ENCODE data around the gene ARRDC4.

DNA sequence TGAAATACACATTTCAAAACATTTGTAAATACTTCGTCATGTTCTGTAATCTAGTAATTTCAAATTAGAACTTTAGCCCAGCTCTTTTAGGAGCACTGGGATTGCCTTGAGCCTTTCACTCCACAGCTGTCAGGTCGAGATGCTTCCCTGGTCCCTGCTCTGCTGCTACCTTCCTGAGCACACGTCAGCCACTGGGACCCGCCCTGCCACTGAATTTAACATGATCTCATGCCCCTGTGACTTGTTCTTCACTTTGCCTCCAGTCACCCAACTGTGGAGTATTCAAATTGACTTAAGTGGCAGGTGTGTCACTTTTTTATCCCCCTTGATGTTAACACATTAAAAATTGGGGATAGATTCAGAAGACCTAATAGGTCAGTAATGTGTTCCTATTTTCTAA, 3.3 kb downstream of the ARRDC4 start:
- TF ChIP-seq, protein P1, sequence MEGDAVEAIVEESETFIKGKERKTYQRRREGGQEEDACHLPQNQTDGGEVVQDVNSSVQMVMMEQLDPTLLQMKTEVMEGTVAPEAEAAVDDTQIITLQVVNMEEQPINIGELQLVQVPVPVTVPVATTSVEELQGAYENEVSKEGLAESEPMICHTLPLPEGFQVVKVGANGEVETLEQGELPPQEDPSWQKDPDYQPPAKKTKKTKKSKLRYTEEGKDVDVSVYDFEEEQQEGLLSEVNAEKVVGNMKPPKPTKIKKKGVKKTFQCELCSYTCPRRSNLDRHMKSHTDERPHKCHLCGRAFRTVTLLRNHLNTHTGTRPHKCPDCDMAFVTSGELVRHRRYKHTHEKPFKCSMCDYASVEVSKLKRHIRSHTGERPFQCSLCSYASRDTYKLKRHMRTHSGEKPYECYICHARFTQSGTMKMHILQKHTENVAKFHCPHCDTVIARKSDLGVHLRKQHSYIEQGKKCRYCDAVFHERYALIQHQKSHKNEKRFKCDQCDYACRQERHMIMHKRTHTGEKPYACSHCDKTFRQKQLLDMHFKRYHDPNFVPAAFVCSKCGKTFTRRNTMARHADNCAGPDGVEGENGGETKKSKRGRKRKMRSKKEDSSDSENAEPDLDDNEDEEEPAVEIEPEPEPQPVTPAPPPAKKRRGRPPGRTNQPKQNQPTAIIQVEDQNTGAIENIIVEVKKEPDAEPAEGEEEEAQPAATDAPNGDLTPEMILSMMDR (IDR thresholded peaks at IDR 0.05): no peak
- no peak for TF ChIP-seq POLR2A (IDR thresholded peaks at IDR 0.05)

Data from esophagus squamous epithelium (tissue), 4 donors.